Activated B cell treated with CpG ODN at 0.5 μM for 24 hours (primary cell): ENCODE results near the gene ART5. TPM values are rescaled to one million over a fixed set of nuclear protein-coding genes. Genes with fewer than 3 reads are reported as not detected.
A peak's percentile ranks its signal among the peaks of the same experiment; 100 is the strongest.

ENCODE experiments used
- ATAC-seq: fragments of 200-7000 bp; cut with Tn5 transposase; one replicate; pipeline ENCODE4 v1.10.0; 2021; ENCODE audit warnings: low read depth, mild to moderate bottlenecking, moderate library complexity
- CTCF ChIA-PET: fragments of 350-600 bp; sonication (Branson Sonifier 250); formaldehyde crosslinking; loops from one replicate; lab custom pipeline; 2021; ENCODE audit warnings: antibody characterized with exemption; lab: Charles Lee
- POLR2A ChIA-PET: fragments of 350-600 bp; sonication (Branson Sonifier 250); formaldehyde crosslinking; loops from one replicate; lab custom pipeline; 2021; ENCODE audit warnings: antibody characterized with exemption; lab: Charles Lee
- DNase-seq: peaks from one replicate; pipeline ENCODE4 v3.0.0; 2022
- H3K27ac Mint-ChIP-seq: one replicate; pipeline ENCODE4 v1.8.0; 2020; ENCODE audit warnings: mixed read lengths
- H3K27me3 Mint-ChIP-seq: one replicate; pipeline ENCODE4 v1.8.0; 2021; ENCODE audit warnings: mixed read lengths
- H3K36me3 Mint-ChIP-seq: one replicate; pipeline ENCODE4 v1.8.0; 2021; ENCODE audit warnings: low read depth, mixed read lengths
- H3K4me1 Mint-ChIP-seq: one replicate; pipeline ENCODE4 v1.8.0; 2021; ENCODE audit warnings: mixed read lengths
- H3K4me3 Mint-ChIP-seq: one replicate; pipeline ENCODE4 v1.8.0; 2020; ENCODE audit warnings: mild to moderate bottlenecking, mixed read lengths
- H3K9me3 Mint-ChIP-seq: one replicate; pipeline ENCODE4 v1.8.0; 2020; ENCODE audit warnings: mixed read lengths
- CTCF ChIP-seq: fragments of 200-600 bp; IDR thresholded peaks from one replicate; pipeline ENCODE4 v1.8.0; 2022; ENCODE audit warnings: antibody characterized with exemption, mild to moderate bottlenecking
- intact Hi-C: fragments of 100-400 bp; cut with micrococcal nuclease; formaldehyde crosslinking; loops from one replicate; pipeline ENCODE4 v1.15.1; 2024
- total RNA-seq: library from RNA; stranded (reverse); gene quantifications from 2 replicates; pipeline ENCODE4 v1.2.3, GENCODE V29; 2022

The ART5 gene
- total RNA-seq, 1 donor from 2014 or later = not detected

GRCh38 chr11:3615998-3616397 is 25.8 kb downstream of the ART5 start:
- Mint-ChIP-seq H3K9me3 (peaks cover 3% of the 10 kb centered on the region), H3K4me3 (no peak overlapping the region), H3K4me1 (peaks cover 15% of the 10 kb centered on the region), H3K27me3 (no peaks in the 10 kb centered on the region), H3K27ac (no peak overlapping the region), H3K36me3 (no peaks in the 10 kb centered on the region)
- ATAC-seq = no peak
- CTCF ChIA-PET = no interaction called here
- no peak for DNase-seq
- POLR2A ChIA-PET = no interaction called here
- TF ChIP-seq CTCF = no peak
- intact Hi-C loops = no loop called here

GRCh38 chr11:3614742-3615171 is 27.0 kb downstream of the ART5 start:
- peak; percentile 97 for ATAC-seq
- peak; percentile 30 for DNase-seq
- ChIA-PET CTCF (no interaction called here), POLR2A (no interaction called here)
- intact Hi-C loops = no loop called here
- no peak for TF ChIP-seq CTCF
- Mint-ChIP-seq H3K9me3 (peaks cover 3% of the 10 kb centered on the region), H3K36me3 (no peaks in the 10 kb centered on the region), H3K4me3 (peak overlapping the region; percentile 56), H3K27ac (peak overlapping the region; percentile 28), H3K4me1 (peaks cover 15% of the 10 kb centered on the region), H3K27me3 (no peaks in the 10 kb centered on the region)

GRCh38 chr11:3613998-3614741 is 27.6 kb downstream of the ART5 start:
- POLR2A ChIA-PET = no interaction called here
- DNase-seq (no peak), ATAC-seq (peak; percentile 32)
- H3K27ac Mint-ChIP-seq = peak overlapping the region; percentile 28
- intact Hi-C loops = no loop called here
- H3K36me3 Mint-ChIP-seq = no peaks in the 10 kb centered on the region
- no peak for TF ChIP-seq CTCF
- CTCF ChIA-PET = no interaction called here
- peak overlapping the region; percentile 56 for H3K4me3 Mint-ChIP-seq
- peaks cover 3% of the 10 kb centered on the region for H3K9me3 Mint-ChIP-seq
- H3K27me3 Mint-ChIP-seq = no peaks in the 10 kb centered on the region
- H3K4me1 Mint-ChIP-seq = peaks cover 15% of the 10 kb centered on the region

GRCh38 chr11:3611976-3612678 is 29.7 kb downstream of the ART5 start:
- ATAC-seq (no peak), DNase-seq (no peak)
- Mint-ChIP-seq H3K27ac (no peak overlapping the region), H3K36me3 (no peaks in the 10 kb centered on the region), H3K9me3 (peaks cover 3% of the 10 kb centered on the region), H3K4me1 (peaks cover 15% of the 10 kb centered on the region), H3K27me3 (no peaks in the 10 kb centered on the region), H3K4me3 (no peak overlapping the region)
- ChIA-PET CTCF (no interaction called here), POLR2A (interaction anchor here (0.6 kb wide), 1 partner anchor 1235 kb away, joined by 3 read pairs; the partner anchor contains the start of gene CD81)
- no peak for TF ChIP-seq CTCF
- intact Hi-C loops = no loop called here

- H3K36me3 Mint-ChIP-seq = no peaks in the 10 kb centered on the region
- DNase-seq (no peak), ATAC-seq (no peak)
- H3K9me3 Mint-ChIP-seq = peaks cover 3% of the 10 kb centered on the region
- TF ChIP-seq CTCF = no peak
- ChIA-PET POLR2A (no interaction called here), CTCF (no interaction called here)
- no peaks in the 10 kb centered on the region for H3K27me3 Mint-ChIP-seq
- intact Hi-C loops = no loop called here
- peaks cover 15% of the 10 kb centered on the region for H3K4me1 Mint-ChIP-seq
- no peak overlapping the region for H3K27ac Mint-ChIP-seq
- no peak overlapping the region for H3K4me3 Mint-ChIP-seq
Observed at GRCh38 chr11:3610846-3611245, 30.9 kb downstream of the ART5 start.
